Ramos (cell line): ENCODE measurements around the gene LRRFIP1.
"Not testable (repeated sequence)": the region's sequence is repeated elsewhere in the genome, so short reads cannot be mapped to it uniquely, and the experiment has no call there.

Experiments
- in situ Hi-C: fragments of 300-500 bp; cut with MboI; formaldehyde crosslinking; loops from one replicate; pipeline ENCODE4 v1.14.3; 2022; ENCODE audit warnings: low sequenced_read_pairs; ENCODE audit not compliant: unreplicated experiment

The LRRFIP1 gene

DNA sequence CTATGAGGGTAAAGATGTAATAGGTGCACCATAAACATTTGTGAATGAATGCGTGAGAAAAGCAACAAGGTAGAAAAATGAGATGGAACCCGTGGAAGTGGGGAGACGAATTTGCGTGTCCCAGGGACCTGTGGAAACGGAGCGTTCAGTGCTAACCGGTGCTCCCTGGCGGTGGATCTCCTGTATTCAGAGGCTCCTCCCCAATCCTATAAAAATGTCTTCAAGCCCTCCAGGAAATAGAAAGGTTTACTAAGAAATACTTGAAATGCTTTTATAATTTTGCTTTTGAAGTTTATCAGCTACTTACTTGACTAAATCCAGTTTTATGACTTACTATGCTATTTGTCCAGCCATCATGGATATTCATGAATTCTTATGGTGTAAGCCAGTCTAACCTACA, 108.4 kb downstream of the LRRFIP1 start:
- in situ Hi-C loops, result no loop called here

DNA sequence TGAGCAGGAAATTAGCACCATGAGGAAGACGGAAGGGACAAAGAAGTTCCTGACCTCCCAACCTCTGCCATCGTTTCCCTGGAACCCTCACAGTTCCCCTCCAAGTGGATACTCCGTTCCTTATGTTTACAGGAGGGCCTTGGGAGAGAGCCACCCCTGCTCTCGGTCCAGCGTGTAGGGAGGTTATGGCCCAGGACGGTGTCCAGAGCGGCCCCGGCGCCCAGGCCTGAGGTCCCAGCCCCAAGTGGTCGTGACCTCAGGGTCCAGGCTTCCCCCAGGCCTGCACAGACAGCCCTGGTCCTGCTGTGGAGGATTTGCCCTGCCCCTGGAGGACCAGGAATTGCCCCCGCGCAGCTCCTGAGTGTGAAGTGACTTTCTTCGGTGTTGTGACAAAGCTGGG, 109.4 kb downstream of the LRRFIP1 start:
- in situ Hi-C loops, result no loop called here

DNA sequence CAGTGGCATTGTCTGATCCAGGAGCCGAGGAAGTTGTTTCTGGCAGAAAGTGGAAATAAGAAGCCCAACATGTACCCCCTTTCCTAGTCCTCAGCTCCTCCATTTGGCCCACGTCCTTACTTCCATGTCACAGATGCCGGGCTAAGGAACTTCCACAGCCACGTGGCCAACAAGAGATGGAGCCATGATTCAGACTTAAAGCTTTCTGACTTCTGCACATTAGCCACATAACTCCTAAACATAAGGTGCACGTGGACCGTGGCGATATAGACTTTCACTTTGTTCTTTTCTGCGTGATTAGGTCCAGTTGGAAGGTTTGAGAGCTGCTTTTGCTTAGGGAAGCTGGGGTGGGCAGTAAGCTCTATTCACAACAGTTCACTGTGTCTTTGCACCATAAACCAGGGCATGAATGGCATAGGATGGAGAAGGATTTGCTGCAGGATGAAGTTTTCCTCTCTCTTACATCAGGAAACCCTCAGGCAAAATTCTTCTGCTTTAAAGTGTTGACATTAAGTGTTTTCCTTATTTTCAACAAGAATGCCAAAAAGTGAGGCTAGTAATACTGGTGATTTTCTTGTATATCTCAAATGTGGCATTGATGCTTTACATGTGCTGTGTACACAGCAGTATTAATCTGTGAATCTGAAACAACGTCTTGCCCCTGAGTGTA, 109.9 kb downstream of the LRRFIP1 start:
- in situ Hi-C loops, result no loop called here

DNA sequence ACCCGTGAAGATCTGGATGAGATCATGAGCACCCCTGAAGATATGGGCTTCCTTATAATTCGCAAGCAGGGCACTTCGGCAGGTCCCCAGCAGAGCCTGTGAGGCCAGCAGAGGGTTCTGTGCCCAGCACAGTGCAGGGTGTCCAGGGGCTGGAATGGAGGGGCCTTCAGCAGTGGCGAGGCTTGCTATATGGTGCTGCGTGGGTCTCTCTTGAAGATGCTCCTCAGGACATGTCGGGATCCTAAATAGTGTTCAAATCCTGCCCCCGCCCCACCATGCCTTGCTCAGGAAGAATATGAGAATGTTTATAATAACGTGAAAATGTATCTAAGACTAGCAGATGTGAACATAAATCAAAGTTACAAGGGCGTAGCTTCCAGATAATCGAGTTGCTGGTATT, 110.9 kb downstream of the LRRFIP1 start:
- in situ Hi-C loops, result no loop called here

DNA sequence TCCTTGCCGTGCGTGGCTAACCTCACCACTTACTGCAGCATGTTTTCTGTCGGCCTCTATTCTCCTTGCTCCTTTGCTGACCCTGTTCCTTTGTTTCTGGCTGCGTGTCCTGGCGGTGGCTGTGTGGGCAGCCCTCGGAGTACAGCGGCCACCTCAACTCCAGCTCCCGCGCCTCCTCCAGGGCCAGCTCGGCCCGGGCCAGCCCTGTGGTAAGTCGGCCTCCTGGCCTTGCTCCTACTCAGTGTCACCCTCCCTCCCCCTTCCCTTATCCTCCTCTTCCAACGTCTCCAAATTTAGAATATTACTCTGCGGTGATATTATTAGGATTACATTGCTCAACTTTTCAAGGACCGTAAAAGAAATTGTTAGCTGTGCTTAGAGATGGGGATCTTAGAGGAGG, 111.7 kb downstream of the LRRFIP1 start:
- in situ Hi-C loops, result no loop called here

DNA sequence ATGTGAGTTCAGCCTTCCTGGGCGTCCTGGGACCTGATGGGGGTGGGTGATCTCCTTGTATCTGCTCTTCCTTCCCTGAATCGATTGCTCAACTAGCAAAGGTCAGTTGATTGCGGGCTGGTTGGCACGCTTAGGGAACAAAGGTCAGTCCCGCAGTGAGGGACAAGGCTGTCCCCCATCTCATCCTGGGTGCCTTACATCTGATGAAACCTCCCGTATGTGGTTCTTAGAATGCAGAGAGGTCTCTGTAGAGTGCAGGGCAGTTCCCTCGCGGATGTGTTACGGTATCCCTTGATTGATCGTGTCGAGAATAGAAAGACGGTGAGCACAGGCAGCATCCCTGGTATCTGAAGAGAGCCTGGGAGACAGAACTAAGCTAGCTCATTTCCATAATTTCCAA, 114.8 kb downstream of the LRRFIP1 start:
- in situ Hi-C loops, result loop anchor here (5.0 kb wide), 2 partner anchors 40 to 70 kb away; no protein-coding TSS in a partner anchor

DNA sequence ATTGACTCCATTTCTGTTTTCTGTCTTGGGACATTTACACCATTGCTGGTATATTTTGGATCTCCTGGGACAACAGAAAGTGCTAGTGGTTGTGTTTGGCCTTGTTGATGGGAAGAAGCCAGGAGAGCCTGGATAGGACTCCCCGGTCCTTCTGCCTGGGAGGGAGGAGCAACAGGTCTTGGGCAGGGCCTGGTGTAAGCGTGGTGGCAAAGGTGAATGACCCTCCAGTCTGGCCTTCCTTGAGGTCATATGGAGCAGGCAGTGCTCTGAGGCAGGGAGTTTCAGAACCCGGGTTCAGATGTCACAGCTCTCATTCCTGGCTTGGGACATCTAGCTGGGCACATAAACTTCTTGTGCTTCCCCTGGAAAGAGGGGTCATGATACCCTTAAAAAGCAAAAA, 115.2 kb downstream of the LRRFIP1 start:
- in situ Hi-C loops, result loop anchor here (5.0 kb wide), 2 partner anchors 40 to 70 kb away; no protein-coding TSS in a partner anchor

DNA sequence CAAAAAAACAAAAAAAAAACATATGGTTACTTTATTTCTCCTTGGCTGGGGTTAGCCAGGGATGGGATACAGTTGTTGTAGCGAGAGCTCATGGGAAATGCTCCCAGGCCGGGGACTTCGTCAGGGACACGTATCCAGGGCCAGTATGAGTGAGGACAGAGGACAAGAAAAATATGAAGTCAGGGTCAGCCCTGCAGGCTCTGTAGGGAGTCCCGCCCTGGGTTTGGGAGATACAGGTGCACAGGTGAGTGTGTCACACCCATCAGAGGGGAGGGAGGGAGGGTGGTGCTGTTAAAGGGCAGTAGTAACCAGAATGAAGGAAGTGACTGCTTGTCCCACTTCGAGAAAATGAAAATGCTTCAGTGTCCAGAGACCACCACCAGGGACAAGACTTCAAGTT, 115.6 kb downstream of the LRRFIP1 start:
- in situ Hi-C loops, result loop anchor here (5.0 kb wide), 2 partner anchors 41 to 71 kb away; no protein-coding TSS in a partner anchor

DNA sequence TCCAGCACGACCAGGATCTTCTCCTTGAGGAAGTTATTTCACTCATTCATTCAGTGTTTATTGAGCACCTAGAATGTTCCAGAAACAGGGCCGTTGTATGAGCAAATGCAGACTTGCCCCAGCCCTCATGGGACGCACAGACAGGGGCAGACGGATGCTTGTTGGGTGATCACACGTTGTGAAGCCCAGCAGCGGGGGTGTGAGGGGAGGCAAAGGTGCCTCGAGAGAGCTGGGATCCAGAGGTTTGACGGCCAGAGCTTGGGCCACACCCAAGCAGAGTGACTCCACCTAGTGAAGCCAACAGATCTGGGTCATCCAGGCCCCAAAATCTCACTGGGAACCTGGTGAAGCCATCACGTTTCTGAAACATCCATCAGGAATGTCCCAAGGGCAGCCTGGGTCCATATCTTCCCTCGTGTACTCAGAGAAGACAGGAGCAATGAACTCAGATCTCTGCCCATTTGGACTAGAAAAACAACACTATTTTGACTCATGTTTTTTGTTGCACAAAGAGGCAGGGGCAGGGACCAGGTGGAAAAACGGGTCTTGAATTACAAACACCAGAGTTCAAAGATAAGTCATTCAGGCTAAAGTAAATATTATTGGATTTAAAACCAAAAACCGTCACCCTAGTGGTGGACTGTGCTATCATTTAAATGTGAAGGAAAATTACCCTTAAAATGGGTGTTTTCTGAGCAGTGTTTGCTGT, 116.3 kb downstream of the LRRFIP1 start:
- in situ Hi-C loops, result loop anchor here (5.0 kb wide), 2 partner anchors 41 to 71 kb away; no protein-coding TSS in a partner anchor

DNA sequence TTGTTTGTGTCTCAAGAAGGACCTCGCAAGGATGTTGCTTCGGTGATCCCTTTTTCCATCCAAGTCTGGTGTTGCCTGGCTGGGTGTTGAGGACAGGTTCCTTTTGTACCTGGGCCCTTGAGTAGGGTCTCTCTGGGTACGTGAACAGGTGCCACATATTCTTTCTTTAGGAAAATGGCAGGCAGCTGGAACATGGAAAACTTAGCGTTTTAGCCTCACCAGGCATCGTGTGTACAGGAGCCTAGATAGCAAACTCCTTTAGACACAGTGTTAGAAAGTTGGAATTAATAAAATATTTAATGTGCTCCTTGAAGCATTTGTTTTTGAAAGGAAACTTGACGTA, 116.9 kb downstream of the LRRFIP1 start:
- in situ Hi-C loops, result loop anchor here (5.0 kb wide), 2 partner anchors 42 to 72 kb away; no protein-coding TSS in a partner anchor

DNA sequence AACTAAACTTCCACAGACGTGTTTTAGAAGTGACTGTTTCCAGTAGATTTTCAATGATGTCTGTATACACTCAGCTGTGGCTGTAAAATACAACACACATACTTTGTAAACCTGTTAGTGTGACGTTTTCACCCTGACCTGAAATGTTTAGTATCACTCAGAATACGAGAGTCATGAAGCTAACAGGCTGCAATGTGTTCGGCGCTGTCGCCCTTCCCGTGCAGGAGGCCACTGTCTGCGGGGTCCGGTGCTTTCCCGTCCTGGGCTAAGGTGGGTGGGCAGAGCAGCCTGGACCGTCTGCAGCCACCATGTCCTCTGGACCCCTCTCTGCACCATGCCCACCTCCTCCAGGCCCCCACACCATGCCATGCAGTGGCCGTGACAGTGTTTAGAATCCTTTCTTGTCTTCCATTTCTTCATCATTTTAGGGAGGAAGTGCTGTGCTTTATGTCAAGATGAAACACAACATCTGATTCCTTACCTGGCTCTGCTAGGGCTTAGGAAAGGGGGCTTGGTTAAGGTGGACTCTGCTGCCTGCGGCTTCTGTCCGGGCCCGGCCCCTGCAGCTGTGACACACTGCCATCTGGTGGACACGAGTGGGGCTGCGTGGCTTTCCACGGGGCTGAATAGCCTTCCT, 117.3 kb downstream of the LRRFIP1 start:
- in situ Hi-C loops, result loop anchor here (5.0 kb wide), 2 partner anchors 42 to 72 kb away; no protein-coding TSS in a partner anchor

DNA sequence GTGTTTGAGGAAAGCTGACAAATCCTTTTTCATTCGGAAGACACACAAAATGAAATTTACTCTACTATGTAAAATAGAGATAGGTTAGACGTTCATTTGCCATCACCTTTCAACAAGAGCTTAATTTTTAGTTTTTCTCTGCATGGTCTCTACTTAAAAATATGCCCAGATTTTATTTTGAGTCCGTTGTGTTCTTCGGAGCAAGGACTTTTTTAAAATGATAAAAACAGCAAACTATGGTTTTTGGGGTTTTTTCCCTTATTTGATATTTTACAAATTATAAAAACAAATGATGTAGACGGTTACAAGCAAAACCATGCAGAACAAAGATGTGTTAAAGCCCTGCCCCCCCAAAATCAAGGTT, 117.8 kb downstream of the LRRFIP1 start:
- in situ Hi-C loops, result no loop called here

DNA sequence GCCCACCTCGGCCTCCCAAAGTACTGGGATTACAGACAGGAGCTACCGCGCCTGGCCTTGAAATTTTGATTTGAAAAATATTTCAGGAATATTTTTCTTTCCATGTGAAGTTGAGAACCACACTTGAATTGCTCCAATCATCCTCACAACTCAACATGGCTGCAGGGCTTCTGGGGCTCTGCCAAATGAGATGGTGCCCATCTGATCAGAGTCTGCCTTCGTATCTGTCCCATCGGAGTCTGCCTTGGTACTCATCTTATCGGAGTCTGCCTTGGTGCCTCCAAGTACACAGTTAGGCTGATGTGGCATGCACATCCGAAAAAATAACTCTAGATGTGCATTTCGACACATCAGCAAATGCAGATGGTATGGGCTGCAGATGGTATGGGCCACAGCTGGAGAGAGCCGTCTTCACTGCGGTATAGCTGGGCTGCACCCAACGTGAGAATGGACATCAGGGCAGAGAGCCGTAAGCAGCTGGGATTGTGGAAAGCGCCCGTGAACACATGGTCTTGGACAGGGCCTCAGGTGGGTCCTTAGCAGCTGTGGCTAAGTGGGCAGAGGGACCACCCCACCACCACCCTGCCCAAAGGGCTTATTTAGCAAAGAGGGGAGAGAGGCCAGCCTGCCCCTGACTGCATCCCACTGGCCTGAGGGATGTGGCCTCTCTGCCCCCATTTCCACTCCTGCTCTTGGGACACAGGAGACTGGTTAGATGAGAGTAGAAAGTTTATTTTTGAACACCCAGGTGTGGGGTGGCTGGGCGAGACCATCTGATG, 119.1 kb downstream of the LRRFIP1 start:
- in situ Hi-C loops, result no loop called here

DNA sequence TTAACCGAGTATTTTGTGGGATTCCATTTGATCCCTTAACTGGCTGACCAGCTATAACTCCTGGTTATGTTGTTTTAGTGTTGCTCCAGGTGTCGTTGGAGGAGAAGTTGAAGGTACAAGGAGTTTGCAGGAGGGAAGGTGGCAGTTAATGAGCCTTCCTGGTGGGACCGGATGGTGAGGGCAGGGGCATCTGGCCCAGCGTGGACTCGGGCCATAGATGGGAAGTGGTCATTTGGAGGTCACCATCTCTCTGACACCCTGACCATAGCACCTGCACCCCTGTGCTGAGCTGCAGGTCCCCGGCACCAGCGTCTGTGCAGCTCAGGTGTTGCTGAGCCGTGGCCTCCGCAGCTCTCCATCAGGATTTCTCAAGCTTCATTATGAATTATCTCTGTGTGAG, 119.8 kb downstream of the LRRFIP1 start:
- in situ Hi-C loops, result no loop called here

DNA sequence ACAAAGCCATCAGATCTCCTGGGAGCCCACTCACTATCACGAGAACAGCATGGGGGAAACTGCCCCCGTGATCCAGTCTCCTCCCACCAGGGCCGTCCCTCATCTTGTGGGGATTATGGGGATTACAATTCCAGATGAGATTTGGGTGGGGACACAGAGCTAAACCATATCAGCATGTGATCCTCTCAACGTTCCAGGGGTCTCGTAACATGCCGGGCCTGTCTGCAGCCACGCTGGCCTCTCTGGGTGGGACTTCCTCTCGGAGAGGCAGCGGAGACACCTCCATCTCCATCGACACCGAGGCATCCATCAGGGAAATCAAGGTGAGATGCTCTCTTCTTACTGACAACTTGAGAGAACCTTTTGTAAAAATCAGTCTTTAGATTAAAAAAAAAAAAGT, 121.6 kb downstream of the LRRFIP1 start:
- in situ Hi-C loops, result no loop called here

DNA sequence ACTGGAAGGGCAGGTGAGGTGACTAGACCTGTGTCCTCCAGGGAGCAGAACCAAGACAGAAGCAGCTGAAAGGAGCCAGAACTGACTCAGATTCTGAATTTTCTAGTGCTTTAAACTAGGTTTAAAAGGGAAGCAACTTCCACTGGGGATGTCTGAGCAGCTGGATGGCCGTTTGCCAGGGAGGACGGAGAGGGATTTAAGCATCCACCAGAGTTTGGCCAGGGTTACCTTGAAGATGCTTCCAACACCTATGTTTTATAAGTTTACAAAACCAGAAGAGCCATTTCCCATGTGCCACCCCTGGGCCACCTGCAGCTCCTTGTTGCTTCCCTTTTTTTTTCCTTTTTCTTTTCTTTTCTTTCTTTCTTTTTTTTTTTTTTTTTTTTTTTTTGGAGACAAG, 122.6 kb downstream of the LRRFIP1 start:
- in situ Hi-C loops, result no loop called here

DNA sequence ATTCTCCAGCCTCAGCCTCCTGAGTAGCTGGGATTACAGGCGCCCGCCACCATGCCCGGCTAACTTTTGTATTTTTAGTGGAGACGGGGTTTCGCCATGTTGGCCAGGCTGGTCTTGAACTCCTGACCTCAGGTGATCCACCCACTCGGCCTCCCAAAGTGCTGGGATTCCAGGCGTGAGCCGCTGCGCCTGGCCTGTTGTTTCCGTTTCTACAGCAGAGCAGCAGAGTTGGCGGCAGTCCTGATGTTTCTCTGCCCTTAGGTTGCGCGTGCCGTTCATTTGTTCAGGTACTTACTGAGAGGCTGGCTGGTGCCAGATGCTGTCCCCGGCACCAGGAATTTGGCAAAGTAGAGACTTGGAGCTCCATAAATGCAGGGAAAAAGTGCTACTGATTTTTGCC, 123.1 kb downstream of the LRRFIP1 start:
- in situ Hi-C loops, result not testable (repeated sequence)

DNA sequence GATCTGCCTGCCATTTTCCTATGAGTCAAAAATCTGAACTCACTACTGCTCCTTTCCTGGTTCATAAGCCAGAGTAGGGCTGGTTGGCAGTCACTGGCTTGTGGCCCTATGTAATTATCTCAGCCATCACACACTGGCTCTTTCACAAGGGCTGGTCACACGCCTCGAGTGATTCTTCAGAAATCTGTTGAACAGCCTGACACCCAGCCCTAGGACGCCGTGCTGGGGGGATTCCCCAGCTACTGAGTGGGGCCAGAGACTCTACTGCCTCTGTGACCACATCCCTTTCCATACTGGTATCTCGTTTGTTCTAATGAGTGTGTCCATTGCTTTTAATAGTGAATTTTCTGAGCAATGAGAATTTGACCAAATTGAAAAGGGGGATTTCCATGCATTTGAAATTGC, 125.4 kb downstream of the LRRFIP1 start:
- in situ Hi-C loops, result no loop called here

DNA sequence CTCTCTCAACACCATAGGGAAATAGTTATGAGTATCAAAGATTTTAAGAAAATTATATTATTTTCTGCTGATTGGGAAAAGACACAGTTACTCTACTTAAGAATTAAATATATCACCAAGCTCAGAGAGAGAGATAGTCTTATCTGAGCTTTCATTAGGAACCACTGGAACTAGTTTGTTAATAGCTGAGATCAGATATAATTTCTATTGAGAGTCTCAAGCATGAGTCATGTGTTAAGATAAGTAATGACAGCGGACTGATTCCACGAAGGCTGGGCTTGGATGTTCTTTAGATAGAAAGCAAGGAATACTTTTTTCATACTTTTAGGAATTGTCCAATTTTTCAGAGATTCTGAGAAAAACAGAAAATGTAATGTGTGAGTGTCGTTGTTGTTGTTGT, 126.8 kb downstream of the LRRFIP1 start:
- in situ Hi-C loops, result no loop called here

DNA sequence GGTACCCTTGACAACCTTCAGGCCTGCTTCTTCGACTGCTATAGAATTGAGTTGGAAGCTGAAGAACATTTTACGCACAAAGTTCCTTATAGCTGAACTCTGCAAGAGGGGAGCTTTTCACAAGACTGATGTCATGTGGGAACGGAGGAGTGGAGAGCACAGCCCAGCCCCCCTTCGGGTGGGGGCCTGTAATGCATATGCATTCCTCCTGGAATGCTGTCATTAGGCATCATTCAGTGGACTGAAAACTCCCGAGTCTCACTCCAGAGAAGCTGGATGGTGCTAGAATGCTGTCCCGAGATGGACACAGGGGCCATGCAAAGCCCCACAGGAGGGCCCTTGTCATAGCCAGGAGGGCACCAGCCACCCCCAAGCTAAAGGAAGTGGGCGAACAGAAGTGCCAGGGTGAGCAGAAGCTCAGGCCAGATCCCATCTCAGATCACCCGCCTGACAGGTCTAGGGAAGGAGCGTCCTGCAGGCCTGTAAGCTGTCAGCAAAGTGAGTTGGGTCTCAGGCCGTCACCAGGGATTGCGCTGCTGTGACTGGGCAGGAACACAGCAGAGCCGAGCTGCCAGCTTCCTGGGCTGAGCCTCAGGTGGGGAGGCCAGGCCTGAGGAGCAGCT, 127.3 kb downstream of the LRRFIP1 start:
- in situ Hi-C loops, result no loop called here
